Nephron (organoid): ENCODE data around the gene CACNA1C.

Source experiments
- H3K27ac Mint-ChIP-seq, 3 experiments: 2 replicates each; pipeline ENCODE4 v1.8.0; 2020; ENCODE audit warnings: mixed read lengths in 3 of 3, mild to moderate bottlenecking in 2 of 3, moderate library complexity in 1 of 3
- H3K27me3 Mint-ChIP-seq: 2 replicates; pipeline ENCODE4 v1.8.0; 2021; ENCODE audit warnings: low read depth, mild to moderate bottlenecking, moderate library complexity, mixed read lengths
- H3K36me3 Mint-ChIP-seq: 2 replicates; pipeline ENCODE4 v1.8.0; 2020; ENCODE audit warnings: low read depth, mixed read lengths
- H3K4me1 Mint-ChIP-seq: 2 replicates; pipeline ENCODE4 v1.8.0; 2020; ENCODE audit warnings: mixed read lengths
- H3K4me3 Mint-ChIP-seq, 3 experiments: 2 replicates each; pipeline ENCODE4 v1.8.0; 2020; ENCODE audit warnings: mild to moderate bottlenecking in 3 of 3, mixed read lengths in 3 of 3, moderate library complexity in 2 of 3
- H3K9me3 Mint-ChIP-seq: 2 replicates; pipeline ENCODE4 v1.8.0; 2020; ENCODE audit warnings: mixed read lengths
- CTCF ChIP-seq, 3 experiments: fragments of 200-600 bp; sonication (generic); IDR thresholded peaks; one replicate each; pipeline ENCODE4 v1.5.0; 2021; ENCODE audit warnings: antibody characterized with exemption in 3 of 3; ENCODE audit not compliant: unreplicated experiment in 3 of 3

Gene CACNA1C

GRCh38 chr12:2382370-2383155 is 329.8 kb downstream of the CACNA1C start:
- Mint-ChIP-seq H3K27me3 (peaks cover 7% of the 10 kb centered on the region), H3K4me1 (peaks cover 46% of the 10 kb centered on the region), H3K4me3 (no peak overlapping the region), H3K36me3 (no peaks in the 10 kb centered on the region), H3K27ac (peak overlapping the region; percentile 40 to 81 (median 52)), H3K9me3 (no peaks in the 10 kb centered on the region)
- no peak for TF ChIP-seq CTCF (IDR thresholded peaks at IDR 0.05; ENCODE audit: unreplicated experiment in 3 of 3)

GRCh38 chr12:2383325-2384028 is 330.7 kb downstream of the CACNA1C start:
- Mint-ChIP-seq H3K9me3 (no peaks in the 10 kb centered on the region), H3K4me1 (peaks cover 38% of the 10 kb centered on the region), H3K27me3 (peaks cover 4% of the 10 kb centered on the region), H3K4me3 (no peak overlapping the region), H3K36me3 (no peaks in the 10 kb centered on the region), H3K27ac (peak overlapping the region; percentile 40 to 81 (median 52))
- TF ChIP-seq CTCF (IDR thresholded peaks at IDR 0.05; ENCODE audit: unreplicated experiment in 3 of 3) = no peak

- Mint-ChIP-seq H3K27ac (peak overlapping the region in 2 of 3 experiments; percentile 2 to 52), H3K36me3 (no peaks in the 10 kb centered on the region), H3K4me3 (no peak overlapping the region), H3K27me3 (peaks cover 4% of the 10 kb centered on the region), H3K9me3 (no peaks in the 10 kb centered on the region), H3K4me1 (peaks cover 33% of the 10 kb centered on the region)
- TF ChIP-seq CTCF (IDR thresholded peaks at IDR 0.05; ENCODE audit: unreplicated experiment in 3 of 3) = no peak
These were observed 331.2 kb downstream of the CACNA1C start for GRCh38 chr12:2384029-2384386.

- Mint-ChIP-seq H3K27ac (peak overlapping the region; percentile 5 to 73 (median 52)), H3K27me3 (peaks cover 4% of the 10 kb centered on the region), H3K36me3 (no peaks in the 10 kb centered on the region), H3K4me1 (peaks cover 33% of the 10 kb centered on the region), H3K9me3 (no peaks in the 10 kb centered on the region), H3K4me3 (peak overlapping the region in 1 of 3 experiments; percentile 21)
- no peak for TF ChIP-seq CTCF (IDR thresholded peaks at IDR 0.05; ENCODE audit: unreplicated experiment in 3 of 3)
These were observed 332.0 kb downstream of the CACNA1C start for GRCh38 chr12:2384533-2385351.

- TF ChIP-seq CTCF (IDR thresholded peaks at IDR 0.05; ENCODE audit: unreplicated experiment in 3 of 3) = no peak
- Mint-ChIP-seq H3K4me1 (peaks cover 38% of the 10 kb centered on the region), H3K4me3 (no peak overlapping the region), H3K9me3 (no peaks in the 10 kb centered on the region), H3K27ac (peak overlapping the region in 1 of 3 experiments; percentile 52), H3K36me3 (no peaks in the 10 kb centered on the region), H3K27me3 (peaks cover 7% of the 10 kb centered on the region)
These were observed 332.7 kb downstream of the CACNA1C start for GRCh38 chr12:2385529-2385928.
